Measurements from ENCODE around the gene ASCL2. TPM values are rescaled to one million over a fixed set of nuclear protein-coding genes. Genes with fewer than 3 reads are reported as not detected.

ASCL2 gene
- total and polyA plus RNA-seq, 3 experiments from 2014 or later = 0.22 to 8.9 (median 0.55) TPM

DNA sequence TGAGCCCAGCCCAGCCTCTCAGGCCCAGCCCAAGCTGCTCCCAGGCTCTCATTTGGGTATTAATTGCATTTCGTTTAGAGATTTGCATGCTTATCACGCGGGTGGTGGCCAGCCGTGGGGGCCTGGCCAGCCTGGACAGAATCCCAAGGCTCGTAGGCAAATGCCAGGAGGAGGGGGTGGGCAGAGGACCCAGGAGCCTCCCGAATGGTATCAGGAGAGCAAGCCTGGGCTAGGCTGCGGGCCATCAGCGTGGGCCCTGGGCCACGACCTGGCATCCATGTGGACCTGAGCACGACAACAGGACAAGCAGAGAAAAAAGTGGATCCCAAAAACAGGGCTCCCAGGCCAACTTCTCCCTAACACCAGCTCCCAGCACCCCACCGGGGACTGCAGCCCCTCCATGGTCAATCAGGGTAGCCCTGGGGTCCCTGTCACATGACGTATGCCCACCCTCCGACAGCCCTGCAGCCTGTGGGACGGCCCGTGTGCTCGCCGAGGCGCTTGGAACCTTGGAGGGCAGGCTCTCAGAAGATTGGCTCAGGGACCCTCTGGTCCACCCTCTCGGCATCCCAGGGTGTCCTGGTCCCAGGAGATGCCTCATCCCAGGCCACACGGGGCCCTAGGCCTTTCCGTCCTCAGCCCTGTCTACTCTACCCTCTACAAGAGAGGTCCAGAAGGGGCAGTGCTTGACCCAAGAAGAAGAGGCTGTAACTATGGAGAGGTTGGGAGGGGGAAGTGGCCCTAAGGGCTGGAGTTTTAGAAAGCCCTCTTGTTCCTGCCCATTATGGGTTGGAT, 8.8 kb downstream of the ASCL2 start:
- Histone ChIP-seq H3K4me1 (ENCODE audit: insufficient read depth, low read length) (peaks cover 17% of the 10 kb centered on the region), H3K4me3 (ENCODE audit: low read length) (no peak overlapping the region), H3K9me3 (ENCODE audit: low read length) (no peaks in the 10 kb centered on the region), H3K27ac (ENCODE audit: low read depth, low read length) (no peak overlapping the region), H3K27me3 (ENCODE audit: insufficient read depth, low read length, poor library complexity, severe bottlenecking) (no peaks in the 10 kb centered on the region), H3K36me3 (ENCODE audit: insufficient read depth, low read length) (no peaks in the 10 kb centered on the region)
- no peaks in the 10 kb centered on the region for H3K36me3 Mint-ChIP-seq
- H3K4me1 Mint-ChIP-seq = peaks cover 15 to 16% (median 15%) of the 10 kb centered on the region in 3 donors
- no peak for DNase-seq
- no peak overlapping the region for H3K27ac Mint-ChIP-seq
- ChIA-PET POLR2A (no interaction called here), CTCF (no interaction called here)
- H3K9me3 Mint-ChIP-seq = no peaks in the 10 kb centered on the region
- H3K27me3 Mint-ChIP-seq = peaks cover 0 to 2% of the 10 kb centered on the region in 2 donors
- H3K4me3 Mint-ChIP-seq = no peak overlapping the region

- Histone ChIP-seq H3K27me3 (ENCODE audit: insufficient read depth, low read length, poor library complexity, severe bottlenecking) (no peaks in the 10 kb centered on the region), H3K9me3 (ENCODE audit: low read length) (no peaks in the 10 kb centered on the region), H3K4me1 (ENCODE audit: insufficient read depth, low read length) (peaks cover 8% of the 10 kb centered on the region), H3K27ac (ENCODE audit: low read depth, low read length) (no peak overlapping the region), H3K36me3 (ENCODE audit: insufficient read depth, low read length) (no peaks in the 10 kb centered on the region), H3K4me3 (ENCODE audit: low read length) (no peak overlapping the region)
- ChIA-PET POLR2A (no interaction called here), CTCF (no interaction called here)
- Mint-ChIP-seq H3K4me1 (peaks cover 6 to 7% (median 6%) of the 10 kb centered on the region in 3 donors), H3K27me3 (peaks cover 0 to 2% of the 10 kb centered on the region in 2 donors), H3K4me3 (no peak overlapping the region), H3K27ac (no peak overlapping the region), H3K9me3 (no peaks in the 10 kb centered on the region), H3K36me3 (no peaks in the 10 kb centered on the region)
- no peak for DNase-seq
Observed at GRCh38 chr11:2260491-2261364, 9.7 kb downstream of the ASCL2 start.

- peaks cover 0 to 2% of the 10 kb centered on the region in 2 donors for H3K27me3 Mint-ChIP-seq
- ChIA-PET POLR2A (no interaction called here), CTCF (no interaction called here)
- no peaks in the 10 kb centered on the region for H3K9me3 Mint-ChIP-seq
- H3K4me3 Mint-ChIP-seq = no peak overlapping the region
- Histone ChIP-seq H3K4me1 (ENCODE audit: insufficient read depth, low read length) (peaks cover under 1% of the 10 kb centered on the region), H3K27me3 (ENCODE audit: insufficient read depth, low read length, poor library complexity, severe bottlenecking) (no peaks in the 10 kb centered on the region), H3K36me3 (ENCODE audit: insufficient read depth, low read length) (no peaks in the 10 kb centered on the region), H3K4me3 (ENCODE audit: low read length) (no peak overlapping the region), H3K27ac (ENCODE audit: low read depth, low read length) (no peak overlapping the region), H3K9me3 (ENCODE audit: low read length) (no peaks in the 10 kb centered on the region)
- H3K27ac Mint-ChIP-seq = peak overlapping the region in 1 of 8 donors; percentile 46
- DNase-seq = no peak
- no peaks in the 10 kb centered on the region for H3K36me3 Mint-ChIP-seq
- no peaks in the 10 kb centered on the region for H3K4me1 Mint-ChIP-seq
Observed at GRCh38 chr11:2259897-2260451, 10.4 kb downstream of the ASCL2 start.

GRCh38 chr11:2259466-2259830, 10.9 kb downstream of the ASCL2 start:
- H3K27me3 ChIP-seq (ENCODE audit: insufficient read depth, low read length, poor library complexity, severe bottlenecking) = no peaks in the 10 kb centered on the region
- H3K4me3 ChIP-seq (ENCODE audit: low read length) = no peak overlapping the region
- ChIA-PET CTCF (no interaction called here), POLR2A (no interaction called here)
- H3K9me3 Mint-ChIP-seq = peaks cover 0 to 3% (median 0%) of the 10 kb centered on the region in 5 donors
- DNase-seq = no peak
- H3K9me3 ChIP-seq (ENCODE audit: low read length) = no peaks in the 10 kb centered on the region
- H3K27ac Mint-ChIP-seq = no peak overlapping the region
- H3K27me3 Mint-ChIP-seq = peaks cover 0 to 2% of the 10 kb centered on the region in 2 donors
- no peaks in the 10 kb centered on the region for H3K36me3 ChIP-seq (ENCODE audit: insufficient read depth, low read length)
- H3K4me3 Mint-ChIP-seq = no peak overlapping the region
- no peak overlapping the region for H3K27ac ChIP-seq (ENCODE audit: low read depth, low read length)
- H3K4me1 Mint-ChIP-seq = no peaks in the 10 kb centered on the region
- no peaks in the 10 kb centered on the region for H3K4me1 ChIP-seq (ENCODE audit: insufficient read depth, low read length)
- H3K36me3 Mint-ChIP-seq = no peaks in the 10 kb centered on the region

GRCh38 chr11:2258501-2259465, 11.6 kb downstream of the ASCL2 start:
- Mint-ChIP-seq H3K27ac (no peak overlapping the region), H3K4me3 (no peak overlapping the region), H3K27me3 (peaks cover 0 to 2% of the 10 kb centered on the region in 2 donors), H3K36me3 (no peaks in the 10 kb centered on the region), H3K9me3 (peaks cover 0 to 4% (median 1%) of the 10 kb centered on the region in 5 donors), H3K4me1 (no peaks in the 10 kb centered on the region)
- ChIA-PET POLR2A (no interaction called here), CTCF (no interaction called here)
- no peaks in the 10 kb centered on the region for H3K36me3 ChIP-seq (ENCODE audit: insufficient read depth, low read length)
- H3K9me3 ChIP-seq (ENCODE audit: low read length) = no peaks in the 10 kb centered on the region
- no peaks in the 10 kb centered on the region for H3K27me3 ChIP-seq (ENCODE audit: insufficient read depth, low read length, poor library complexity, severe bottlenecking)
- DNase-seq = no peak
- H3K4me3 ChIP-seq (ENCODE audit: low read length) = no peak overlapping the region
- no peak overlapping the region for H3K27ac ChIP-seq (ENCODE audit: low read depth, low read length)
- H3K4me1 ChIP-seq (ENCODE audit: insufficient read depth, low read length) = no peaks in the 10 kb centered on the region

- H3K4me1 Mint-ChIP-seq = no peaks in the 10 kb centered on the region
- no peaks in the 10 kb centered on the region for H3K27me3 ChIP-seq (ENCODE audit: insufficient read depth, low read length, poor library complexity, severe bottlenecking)
- H3K9me3 Mint-ChIP-seq = peaks cover 0 to 4% (median 1%) of the 10 kb centered on the region in 5 donors
- H3K27me3 Mint-ChIP-seq = peaks cover 0 to 2% of the 10 kb centered on the region in 2 donors
- CTCF ChIA-PET = no interaction called here
- no peaks in the 10 kb centered on the region for H3K9me3 ChIP-seq (ENCODE audit: low read length)
- H3K4me3 Mint-ChIP-seq = no peak overlapping the region
- H3K36me3 ChIP-seq (ENCODE audit: insufficient read depth, low read length) = no peaks in the 10 kb centered on the region
- no peaks in the 10 kb centered on the region for H3K36me3 Mint-ChIP-seq
- POLR2A ChIA-PET = no interaction called here
- no peaks in the 10 kb centered on the region for H3K4me1 ChIP-seq (ENCODE audit: insufficient read depth, low read length)
- no peak for DNase-seq
- no peak overlapping the region for H3K27ac ChIP-seq (ENCODE audit: low read depth, low read length)
- no peak overlapping the region for H3K4me3 ChIP-seq (ENCODE audit: low read length)
- peak overlapping the region in 2 of 8 donors; percentile 24 to 94 for H3K27ac Mint-ChIP-seq
Observed at GRCh38 chr11:2256951-2257700, 13.3 kb downstream of the ASCL2 start.

- CTCF ChIA-PET = no interaction called here
- Mint-ChIP-seq H3K4me3 (no peak overlapping the region), H3K27me3 (peaks cover 0 to 2% of the 10 kb centered on the region in 2 donors), H3K4me1 (no peaks in the 10 kb centered on the region), H3K36me3 (no peaks in the 10 kb centered on the region), H3K9me3 (peaks cover 0 to 4% (median 1%) of the 10 kb centered on the region in 5 donors), H3K27ac (peak overlapping the region in 2 of 8 donors; percentile 24 to 36)
- Histone ChIP-seq H3K27me3 (ENCODE audit: insufficient read depth, low read length, poor library complexity, severe bottlenecking) (no peaks in the 10 kb centered on the region), H3K27ac (ENCODE audit: low read depth, low read length) (no peak overlapping the region), H3K9me3 (ENCODE audit: low read length) (no peaks in the 10 kb centered on the region), H3K4me3 (ENCODE audit: low read length) (no peak overlapping the region), H3K4me1 (ENCODE audit: insufficient read depth, low read length) (no peaks in the 10 kb centered on the region), H3K36me3 (ENCODE audit: insufficient read depth, low read length) (no peaks in the 10 kb centered on the region)
- no peak for DNase-seq
- POLR2A ChIA-PET = no interaction called here
Observed at GRCh38 chr11:2256293-2256913, 14.0 kb downstream of the ASCL2 start.

All from CD8-positive, alpha-beta memory T cell (primary cell).